Esophagus muscularis mucosa (tissue), 4 donors: ENCODE measurements around the gene SIGLEC8.

Experiments used
- CTCF ChIP-seq, 3 experiments: fragments of 200-600 bp in 2 of 3; fragments of 450-650 bp in 1 of 3; sonication (generic) in 2 of 3; IDR thresholded peaks; one replicate each; pipeline ENCODE4 v1.5.1; 2017 to 2019; ENCODE audit warnings: antibody characterized with exemption in 3 of 3, mild to moderate bottlenecking in 2 of 3, moderate library complexity in 1 of 3
- EP300 ChIP-seq: sonication (generic); formaldehyde crosslinking; IDR thresholded peaks from one replicate; pipeline ENCODE4 v1.6.1; 2017; ENCODE audit warnings: antibody characterized with exemption
- POLR2A ChIP-seq: fragments of 450-650 bp; IDR thresholded peaks from one replicate; pipeline ENCODE4 v1.6.1; 2017; ENCODE audit warnings: antibody characterized with exemption, moderate library complexity, mild to moderate bottlenecking, low read depth
- POLR2AphosphoS5 ChIP-seq, 2 donors: sonication (generic); formaldehyde crosslinking; IDR thresholded peaks; one replicate each; pipeline ENCODE4 v1.6.1; 2017; ENCODE audit warnings: antibody characterized with exemption in 2 of 2

- TF ChIP-seq CTCF (IDR thresholded peaks at IDR 0.05) (peak; percentile 42 to 57 (median 51)), POLR2AphosphoS5 (IDR thresholded peaks at IDR 0.05) (no peak), POLR2A (no peak), EP300 (no peak)
Measured at GRCh38 chr19:51407511-51408131, 50.6 kb downstream of the SIGLEC8 start.
